Measurements from ENCODE around the gene CPNE7. TPM values are rescaled to one million over a fixed set of nuclear protein-coding genes. Genes with fewer than 3 reads are reported as not detected.
"Not testable (repeated sequence)": the region's sequence is repeated elsewhere in the genome, so short reads cannot be mapped to it uniquely, and the experiment has no call there.

CPNE7 gene
- total RNA-seq, 3 donors from 2014 or later (not counting 1 experiment from before 2014, with no cell fraction given): 1.1 to 1.8 (median 1.2) TPM

- no peak overlapping the region for H3K4me3 Mint-ChIP-seq
- Histone ChIP-seq H3K27ac (ENCODE audit: low read length) (no peak overlapping the region), H3K4me3 (ENCODE audit: low read length) (no peak overlapping the region), H3K27me3 (ENCODE audit: control insufficient read depth, insufficient read depth, low read length) (no peaks in the 10 kb centered on the region), H3K4me1 (ENCODE audit: control insufficient read depth, insufficient read depth, low read length) (peaks cover 24% of the 10 kb centered on the region), H3K36me3 (ENCODE audit: control insufficient read depth, insufficient read depth, low read length) (peaks cover 20% of the 10 kb centered on the region), H3K9me3 (ENCODE audit: control insufficient read depth, insufficient read depth, low read length) (no peaks in the 10 kb centered on the region)
- H3K36me3 Mint-ChIP-seq: peaks cover 1% of the 10 kb centered on the region
- no peak overlapping the region for H3K27ac Mint-ChIP-seq
- H3K4me1 Mint-ChIP-seq: peaks cover 10 to 30% of the 10 kb centered on the region in 2 donors
- 92% methylated on average over 27 of the region's 30 CpGs for WGBS (ENCODE audit: insufficient coverage)
- intact Hi-C loops (cut with micrococcal nuclease): loop anchor here (10.0 kb wide), 1 partner anchor 87 kb away; the partner anchor contains the start of genes CHMP1A and SPATA33
- no peak for DNase-seq
- no peak for ATAC-seq
- H3K27me3 Mint-ChIP-seq (ENCODE audit: low read depth in 2 of 2): peaks cover 12% of the 10 kb centered on the region in 2 donors
- H3K9me3 Mint-ChIP-seq: no peaks in the 10 kb centered on the region
- TF ChIP-seq CTCF (IDR thresholded peaks at IDR 0.05): no peak
Observed at GRCh38 chr16:89567656-89568594, 7.6 kb upstream of the CPNE7 start.

- peaks cover 8% of the 10 kb centered on the region for H3K27me3 ChIP-seq (ENCODE audit: control insufficient read depth, insufficient read depth, low read length)
- intact Hi-C loops (cut with micrococcal nuclease): loop anchor here (10.0 kb wide), 1 partner anchor 85 kb away; the partner anchor contains the start of genes CHMP1A and SPATA33
- no peaks in the 10 kb centered on the region for H3K9me3 ChIP-seq (ENCODE audit: control insufficient read depth, insufficient read depth, low read length)
- 92% methylated on average over 23 of the region's 23 CpGs for WGBS (ENCODE audit: insufficient coverage)
- peaks cover 10 to 28% of the 10 kb centered on the region in 2 donors for H3K4me1 Mint-ChIP-seq
- H3K4me1 ChIP-seq (ENCODE audit: control insufficient read depth, insufficient read depth, low read length): peaks cover 31% of the 10 kb centered on the region
- ATAC-seq (no peak), DNase-seq (no peak)
- peaks cover 20 to 22% of the 10 kb centered on the region in 2 donors for H3K27me3 Mint-ChIP-seq (ENCODE audit: low read depth in 2 of 2)
- no peak for TF ChIP-seq CTCF (IDR thresholded peaks at IDR 0.05)
- H3K36me3 ChIP-seq (ENCODE audit: control insufficient read depth, insufficient read depth, low read length): peaks cover 2% of the 10 kb centered on the region
- no peak overlapping the region for H3K4me3 Mint-ChIP-seq
- no peaks in the 10 kb centered on the region for H3K36me3 Mint-ChIP-seq
- H3K4me3 ChIP-seq (ENCODE audit: low read length): no peak overlapping the region
- no peaks in the 10 kb centered on the region for H3K9me3 Mint-ChIP-seq
- no peak overlapping the region for H3K27ac Mint-ChIP-seq
- no peak overlapping the region for H3K27ac ChIP-seq (ENCODE audit: low read length)
Observed at GRCh38 chr16:89569506-89570341, 5.8 kb upstream of the CPNE7 start.

- Mint-ChIP-seq H3K9me3 (no peaks in the 10 kb centered on the region), H3K4me3 (no peak overlapping the region), H3K27ac (no peak overlapping the region), H3K27me3 (ENCODE audit: low read depth in 2 of 2) (peaks cover 20 to 22% of the 10 kb centered on the region in 2 donors), H3K36me3 (no peaks in the 10 kb centered on the region), H3K4me1 (peaks cover 7 to 22% of the 10 kb centered on the region in 2 donors)
- no peaks in the 10 kb centered on the region for H3K9me3 ChIP-seq (ENCODE audit: control insufficient read depth, insufficient read depth, low read length)
- H3K36me3 ChIP-seq (ENCODE audit: control insufficient read depth, insufficient read depth, low read length): no peaks in the 10 kb centered on the region
- intact Hi-C loops (cut with micrococcal nuclease): no loop called here
- DNase-seq (no peak), ATAC-seq (no peak)
- H3K27ac ChIP-seq (ENCODE audit: low read length): no peak overlapping the region
- H3K4me3 ChIP-seq (ENCODE audit: low read length): no peak overlapping the region
- H3K27me3 ChIP-seq (ENCODE audit: control insufficient read depth, insufficient read depth, low read length): peaks cover 10% of the 10 kb centered on the region
- H3K4me1 ChIP-seq (ENCODE audit: control insufficient read depth, insufficient read depth, low read length): peaks cover 31% of the 10 kb centered on the region
- 92% methylated on average over 30 of the region's 30 CpGs for WGBS (ENCODE audit: insufficient coverage)
- no peak for TF ChIP-seq CTCF (IDR thresholded peaks at IDR 0.05)
Observed at GRCh38 chr16:89570342-89570923, 5.1 kb upstream of the CPNE7 start.

- peaks cover under 1 to 15% of the 10 kb centered on the region in 2 donors for H3K4me1 Mint-ChIP-seq
- DNase-seq; H3K27ac Mint-ChIP-seq; H3K4me3 Mint-ChIP-seq; intact Hi-C loops (cut with micrococcal nuclease); H3K9me3 Mint-ChIP-seq; H3K36me3 Mint-ChIP-seq; H3K9me3 ChIP-seq (ENCODE audit: control insufficient read depth, insufficient read depth, low read length); ATAC-seq; H3K4me3 ChIP-seq (ENCODE audit: low read length); H3K36me3 ChIP-seq (ENCODE audit: control insufficient read depth, insufficient read depth, low read length); H3K27ac ChIP-seq (ENCODE audit: low read length): not testable (repeated sequence)
- Histone ChIP-seq H3K27me3 (ENCODE audit: control insufficient read depth, insufficient read depth, low read length) (peaks cover 11% of the 10 kb centered on the region), H3K4me1 (ENCODE audit: control insufficient read depth, insufficient read depth, low read length) (peaks cover 24% of the 10 kb centered on the region)
- WGBS (ENCODE audit: insufficient coverage): 94% methylated on average over 36 of the region's 36 CpGs
- H3K27me3 Mint-ChIP-seq (ENCODE audit: low read depth in 2 of 2): peaks cover 20 to 22% of the 10 kb centered on the region in 2 donors
Observed at GRCh38 chr16:89570983-89571598, 4.5 kb upstream of the CPNE7 start.

Measured in natural killer cell (primary cell).